NT2/D1 (cell line): ENCODE measurements around the gene DNAAF1.

Experiments used
- DNase-seq: peaks from one replicate; pipeline ENCODE4 v3.0.0-alpha.2; 2011; ENCODE audit warnings: low read depth, low spot score
- H3K27me3 ChIP-seq: 2 replicates; pipeline ENCODE4 v1.6.0; 2011; ENCODE audit warnings: mild to moderate bottlenecking; ENCODE audit not compliant: insufficient read length, insufficient read depth
- H3K36me3 ChIP-seq: 2 replicates; pipeline ENCODE4 v1.6.1; 2011; ENCODE audit warnings: mild to moderate bottlenecking, low read length, mixed read lengths; ENCODE audit not compliant: insufficient read depth, insufficient read length
- H3K4me1 ChIP-seq: 2 replicates; pipeline ENCODE4 v1.5.1; 2011; ENCODE audit not compliant: insufficient read depth, insufficient read length
- H3K4me3 ChIP-seq: 2 replicates; pipeline ENCODE4 v1.5.1; 2011; ENCODE audit warnings: low read depth; ENCODE audit not compliant: insufficient read length
- H3K9ac ChIP-seq: 2 replicates; pipeline ENCODE4 v1.6.0; 2011; ENCODE audit warnings: low read depth; ENCODE audit not compliant: insufficient read length
- H3K9me3 ChIP-seq: 2 replicates; pipeline ENCODE4 v1.5.1; 2011; ENCODE audit warnings: mild to moderate bottlenecking, low read length; ENCODE audit not compliant: insufficient read depth
- SUZ12 ChIP-seq: IDR thresholded peaks from 2 replicates; pipeline ENCODE4 v1.6.1; 2011; ENCODE audit not compliant: insufficient read length, insufficient read depth; ENCODE audit errors: extremely low read depth
- YY1 ChIP-seq: IDR thresholded peaks from 2 replicates; pipeline ENCODE4 v1.6.1; 2011; ENCODE audit not compliant: insufficient read length, insufficient read depth
- ZNF274 ChIP-seq: IDR thresholded peaks from 2 replicates; pipeline ENCODE4 v1.6.1; 2011; ENCODE audit warnings: mild to moderate bottlenecking, low read depth, low read length

DNAAF1 gene

GRCh38 chr16:84178146-84178765 is 33.1 kb downstream of the DNAAF1 start:
- no peaks in the 10 kb centered on the region for H3K9me3 ChIP-seq
- H3K27me3 ChIP-seq = no peaks in the 10 kb centered on the region
- peaks cover 24% of the 10 kb centered on the region for H3K4me1 ChIP-seq
- H3K9ac ChIP-seq = no peak overlapping the region
- H3K4me3 ChIP-seq = no peak overlapping the region
- no peak for TF ChIP-seq YY1
- TF ChIP-seq SUZ12 = no peak
- no peak for TF ChIP-seq ZNF274
- no peak for DNase-seq
- peaks cover 59% of the 10 kb centered on the region for H3K36me3 ChIP-seq

DNA sequence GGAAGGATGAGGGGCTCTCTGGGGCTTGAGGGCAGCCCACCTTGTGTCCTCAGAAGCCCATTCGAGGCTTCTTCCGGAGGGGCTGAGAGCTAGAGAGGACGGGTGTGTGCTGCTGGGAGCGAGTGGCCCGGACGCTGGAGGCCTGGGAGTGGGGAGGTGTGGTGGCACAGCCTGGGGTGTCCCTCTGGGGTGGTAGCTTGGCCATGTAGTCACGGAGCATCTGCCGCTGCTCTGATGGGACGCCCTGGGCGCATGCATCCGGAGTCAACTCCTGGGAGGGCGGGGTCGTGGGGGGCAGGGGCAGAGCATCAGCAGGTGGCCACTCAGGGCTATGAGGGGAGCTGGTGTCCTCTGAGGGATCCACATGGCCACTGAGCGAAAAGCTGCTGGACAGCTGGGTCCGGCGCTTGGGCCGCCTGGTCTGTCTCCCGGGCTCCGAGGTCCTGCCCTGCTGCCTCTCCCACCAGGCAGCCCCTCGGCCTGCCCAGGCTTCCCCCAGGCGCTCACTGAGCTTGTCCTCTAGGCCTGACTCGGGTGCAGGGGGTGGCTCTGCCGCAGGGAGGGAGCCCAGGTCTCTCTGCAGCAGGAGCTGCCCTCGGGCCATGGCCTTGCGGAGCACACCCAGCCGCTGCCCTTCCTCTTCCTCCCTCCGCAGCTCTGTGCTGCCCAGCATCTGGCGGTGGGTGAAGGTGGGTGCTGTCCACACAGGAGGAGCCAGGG is 33.9 kb downstream of the DNAAF1 start:
- H3K4me1 ChIP-seq = peaks cover 24% of the 10 kb centered on the region
- no peaks in the 10 kb centered on the region for H3K27me3 ChIP-seq
- peaks cover 67% of the 10 kb centered on the region for H3K36me3 ChIP-seq
- DNase-seq = no peak
- H3K4me3 ChIP-seq = no peak overlapping the region
- no peak overlapping the region for H3K9ac ChIP-seq
- H3K9me3 ChIP-seq = no peaks in the 10 kb centered on the region
- TF ChIP-seq ZNF274 (no peak), YY1 (no peak), SUZ12 (no peak)

DNA sequence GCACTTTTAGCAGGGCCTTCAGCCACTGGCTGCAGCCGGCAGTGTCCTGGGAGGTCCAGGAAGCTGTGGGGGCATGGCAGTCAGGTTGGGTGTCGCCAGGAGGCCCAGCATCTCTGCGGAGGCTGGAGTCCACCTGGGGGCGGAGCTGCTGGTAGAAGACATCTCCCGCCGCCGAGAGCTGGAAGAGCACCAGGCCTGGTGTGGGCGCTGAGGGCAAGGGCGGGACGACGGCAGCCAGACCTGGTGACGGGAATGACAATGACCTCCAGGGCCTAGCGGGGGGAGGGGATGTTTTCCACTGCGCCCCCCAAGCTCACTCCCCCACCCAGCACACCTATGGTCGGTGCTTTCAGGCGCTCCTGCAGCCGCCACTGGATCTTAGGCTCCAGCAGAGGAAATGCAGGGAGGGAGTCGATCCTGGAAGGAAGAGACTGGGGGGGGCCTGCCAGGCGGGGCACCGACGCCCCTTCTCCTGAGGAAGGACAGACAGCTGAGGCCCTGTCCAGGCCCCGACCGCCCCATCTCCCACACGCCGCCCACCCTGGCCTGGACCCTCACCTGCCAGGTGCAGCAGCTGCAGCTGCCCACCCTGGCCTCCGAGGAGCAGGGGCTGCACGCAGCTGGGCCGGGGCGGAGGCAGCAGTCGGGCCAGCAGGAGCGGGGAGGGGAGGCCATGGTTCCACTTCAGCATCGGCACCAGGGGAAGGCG is 34.7 kb downstream of the DNAAF1 start:
- Histone ChIP-seq H3K27me3 (no peaks in the 10 kb centered on the region), H3K36me3 (peaks cover 74% of the 10 kb centered on the region), H3K4me1 (peaks cover 24% of the 10 kb centered on the region), H3K9me3 (no peaks in the 10 kb centered on the region), H3K4me3 (no peak overlapping the region), H3K9ac (no peak overlapping the region)
- TF ChIP-seq ZNF274 = no peak
- TF ChIP-seq SUZ12 = no peak
- TF ChIP-seq YY1 = no peak
- no peak for DNase-seq

DNA sequence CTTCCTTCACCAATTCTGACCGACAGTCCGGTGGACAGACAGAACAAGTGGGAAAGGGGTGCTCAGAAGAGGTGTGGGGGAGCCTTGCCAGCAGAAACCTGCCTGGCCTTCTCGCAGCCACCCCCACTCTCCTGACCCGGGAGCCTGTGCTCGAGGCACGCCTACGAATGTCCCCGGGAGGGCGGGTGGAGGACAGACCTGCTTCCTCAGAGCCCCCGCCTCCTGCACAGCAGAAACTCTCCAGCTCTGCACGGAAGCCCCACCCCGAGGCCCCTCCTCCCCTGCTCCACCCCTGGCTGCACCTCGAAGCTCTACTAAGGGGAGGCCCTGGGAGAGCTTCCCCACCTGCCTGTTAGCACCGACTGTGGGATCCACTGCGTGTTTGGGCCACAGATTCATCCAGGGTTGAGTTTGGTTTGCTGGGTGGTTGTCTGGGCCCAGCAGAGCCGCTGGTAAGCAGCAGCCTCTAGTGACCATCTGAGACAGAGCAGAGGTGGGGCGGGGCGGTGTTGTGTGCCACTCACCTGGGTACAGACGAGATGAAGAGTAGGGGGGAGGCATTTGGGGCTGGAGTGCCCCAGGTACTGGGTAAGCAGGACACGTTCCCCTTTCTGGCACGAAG is 35.5 kb downstream of the DNAAF1 start:
- H3K4me3 ChIP-seq = no peak overlapping the region
- H3K27me3 ChIP-seq = no peaks in the 10 kb centered on the region
- TF ChIP-seq SUZ12 (no peak), ZNF274 (no peak), YY1 (no peak)
- DNase-seq = no peak
- no peaks in the 10 kb centered on the region for H3K9me3 ChIP-seq
- peak overlapping the region; percentile 46 for H3K9ac ChIP-seq
- peaks cover 21% of the 10 kb centered on the region for H3K4me1 ChIP-seq
- peaks cover 82% of the 10 kb centered on the region for H3K36me3 ChIP-seq

DNA sequence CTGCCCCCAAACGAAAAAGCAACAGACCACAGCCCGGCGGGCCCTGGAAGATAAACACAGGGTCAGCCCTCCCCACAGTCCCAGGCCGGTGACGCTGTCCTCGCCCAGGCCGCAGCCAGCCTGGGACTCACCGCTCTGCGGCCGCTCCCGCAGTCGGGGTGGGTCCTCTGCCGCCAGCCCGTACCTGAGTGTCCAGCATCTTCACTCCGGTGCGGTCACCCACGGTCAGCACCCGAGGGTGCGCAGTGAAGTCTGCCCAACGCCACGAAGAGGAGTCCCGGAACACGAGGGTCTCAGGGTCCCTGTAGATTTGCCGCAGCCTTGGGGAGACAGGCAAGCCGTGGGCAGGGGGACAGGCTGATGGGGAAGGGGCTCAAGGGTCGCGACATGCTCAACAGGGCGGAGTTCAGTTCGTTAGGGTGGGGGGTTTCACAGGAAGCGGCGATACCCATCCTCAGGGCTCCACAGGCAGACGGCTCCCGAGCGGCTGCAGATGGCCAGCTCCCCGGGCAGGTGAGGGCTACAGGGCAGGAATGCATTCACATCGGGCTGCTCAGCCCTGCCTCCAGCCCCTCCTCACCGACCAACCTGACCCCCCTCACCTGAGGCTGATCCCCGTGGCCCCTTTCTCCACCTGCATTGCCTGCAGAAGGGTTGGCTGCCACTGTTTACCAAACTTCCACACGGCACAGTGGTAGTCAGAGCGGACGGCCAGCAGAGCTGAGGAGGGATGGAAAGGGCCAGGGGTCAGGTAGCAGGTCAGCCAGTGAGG is 36.2 kb downstream of the DNAAF1 start:
- no peak for DNase-seq
- H3K9ac ChIP-seq = no peak overlapping the region
- H3K9me3 ChIP-seq = no peaks in the 10 kb centered on the region
- H3K4me1 ChIP-seq = peaks cover 16% of the 10 kb centered on the region
- peaks cover 82% of the 10 kb centered on the region for H3K36me3 ChIP-seq
- no peaks in the 10 kb centered on the region for H3K27me3 ChIP-seq
- H3K4me3 ChIP-seq = no peak overlapping the region
- no peak for TF ChIP-seq ZNF274
- TF ChIP-seq SUZ12 = no peak
- TF ChIP-seq YY1 = no peak

- Histone ChIP-seq H3K9ac (no peak overlapping the region), H3K9me3 (no peaks in the 10 kb centered on the region), H3K4me3 (no peak overlapping the region), H3K27me3 (no peaks in the 10 kb centered on the region), H3K36me3 (peaks cover 82% of the 10 kb centered on the region), H3K4me1 (peaks cover 9% of the 10 kb centered on the region)
- no peak for DNase-seq
- no peak for TF ChIP-seq SUZ12
- no peak for TF ChIP-seq YY1
- TF ChIP-seq ZNF274 = no peak
Observed at GRCh38 chr16:84182104-84182503, 37.0 kb downstream of the DNAAF1 start.
